Measurements from ENCODE around the gene RBM39. TPM values are rescaled to one million over a fixed set of nuclear protein-coding genes. Genes with fewer than 3 reads are reported as not detected.

Gene RBM39
- total and polyA plus RNA-seq, 2 of the 13 experiments (the other 11 are each of a cell fraction or from before 2014, with no cell fraction given), result 788 to 920 TPM

DNA sequence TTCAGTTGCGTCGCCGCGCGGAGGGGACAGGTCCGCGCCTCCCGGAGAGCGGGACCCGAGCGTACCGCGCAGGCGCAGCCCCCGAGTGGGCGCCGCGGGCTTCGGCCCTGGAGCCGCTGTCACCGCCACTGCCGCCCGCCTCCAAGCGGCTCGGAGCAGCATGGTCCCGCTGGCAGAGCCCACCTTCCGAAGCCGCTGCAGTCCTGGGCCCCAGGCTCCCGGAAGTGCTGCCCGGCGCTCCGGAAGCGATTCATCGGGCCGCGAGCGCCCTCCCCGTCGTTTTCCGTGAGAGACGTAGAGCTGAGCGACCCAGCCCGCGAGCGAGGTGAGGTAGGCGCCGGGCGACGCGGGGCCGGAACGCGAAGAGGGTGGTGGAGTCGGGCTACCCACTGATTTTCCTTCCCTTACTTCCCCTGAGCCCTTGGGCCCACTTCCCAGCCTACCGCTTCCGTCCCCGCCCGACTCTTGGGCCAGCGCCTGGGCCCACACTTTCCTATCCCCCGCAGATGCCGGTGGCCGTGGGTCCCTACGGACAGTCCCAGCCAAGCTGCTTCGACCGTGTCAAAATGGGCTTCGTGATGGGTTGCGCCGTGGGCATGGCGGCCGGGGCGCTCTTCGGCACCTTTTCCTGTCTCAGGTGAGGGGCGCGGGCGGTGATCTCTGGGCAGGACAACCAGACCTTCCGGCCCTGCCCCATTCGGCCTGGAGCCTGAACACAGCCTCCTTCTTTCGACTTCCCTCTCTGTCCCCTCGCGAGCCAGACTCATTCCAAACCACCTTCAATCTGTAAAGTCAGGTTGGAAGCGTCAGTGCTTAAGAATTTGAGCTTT is 42.7 kb downstream of the RBM39 start, which contains the start of the genes NFS1 and ROMO1 (continued):
- TF ChIP-seq, protein P1, sequence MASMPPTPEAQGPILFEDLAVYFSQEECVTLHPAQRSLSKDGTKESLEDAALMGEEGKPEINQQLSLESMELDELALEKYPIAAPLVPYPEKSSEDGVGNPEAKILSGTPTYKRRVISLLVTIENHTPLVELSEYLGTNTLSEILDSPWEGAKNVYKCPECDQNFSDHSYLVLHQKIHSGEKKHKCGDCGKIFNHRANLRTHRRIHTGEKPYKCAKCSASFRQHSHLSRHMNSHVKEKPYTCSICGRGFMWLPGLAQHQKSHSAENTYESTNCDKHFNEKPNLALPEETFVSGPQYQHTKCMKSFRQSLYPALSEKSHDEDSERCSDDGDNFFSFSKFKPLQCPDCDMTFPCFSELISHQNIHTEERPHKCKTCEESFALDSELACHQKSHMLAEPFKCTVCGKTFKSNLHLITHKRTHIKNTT (CRISPR knock-in tag; IDR thresholded peaks at IDR 0.05), result peak; percentile 90
- TF ChIP-seq ZNF761 (CRISPR knock-in tag; conservative IDR thresholded peaks at IDR 0.05), result peak; percentile 95
- TF ChIP-seq ZNF34 (CRISPR knock-in tag; IDR thresholded peaks at IDR 0.05; ENCODE audit: borderline replicate concordance), result peak; percentile 92
- TF ChIP-seq, protein P2, sequence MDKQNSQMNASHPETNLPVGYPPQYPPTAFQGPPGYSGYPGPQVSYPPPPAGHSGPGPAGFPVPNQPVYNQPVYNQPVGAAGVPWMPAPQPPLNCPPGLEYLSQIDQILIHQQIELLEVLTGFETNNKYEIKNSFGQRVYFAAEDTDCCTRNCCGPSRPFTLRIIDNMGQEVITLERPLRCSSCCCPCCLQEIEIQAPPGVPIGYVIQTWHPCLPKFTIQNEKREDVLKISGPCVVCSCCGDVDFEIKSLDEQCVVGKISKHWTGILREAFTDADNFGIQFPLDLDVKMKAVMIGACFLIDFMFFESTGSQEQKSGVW (CRISPR knock-in tag; IDR thresholded peaks at IDR 0.05; ENCODE audit: borderline replicate concordance), result peak; percentile 96; the same call in 1 of the 2 replicates
- TF ChIP-seq CBX2 (IDR thresholded peaks at IDR 0.05; ENCODE audit: low read depth, low read length), result no peak
- peak; percentile 96; the same call in 1 of the 2 replicates for TF ChIP-seq CBX2 (CRISPR knock-in tag; IDR thresholded peaks at IDR 0.05; ENCODE audit: low read depth)
- TF ChIP-seq CBFB (CRISPR knock-in tag; IDR thresholded peaks at IDR 0.05), result peak; percentile 98
- TF ChIP-seq HNRNPLL (IDR thresholded peaks at IDR 0.05; ENCODE audit: low read depth, low read length, poor library complexity, severe bottlenecking), result peak; percentile 96
- TF ChIP-seq ARID2 (CRISPR knock-in tag; IDR thresholded peaks at IDR 0.05; ENCODE audit: borderline replicate concordance), result peak; percentile 98; the same call in 1 of the 2 replicates
- no peak; the same call in 1 of the 2 replicates for TF ChIP-seq MYNN (CRISPR knock-in tag; IDR thresholded peaks at IDR 0.05; ENCODE audit: low read depth)
- TF ChIP-seq ZNF12 (CRISPR knock-in tag; IDR thresholded peaks at IDR 0.05), result peak; percentile 44
- peak; percentile 54; the same call in 1 of the 2 replicates for TF ChIP-seq ZNF543 (CRISPR knock-in tag; IDR thresholded peaks at IDR 0.05)
- TF ChIP-seq ZNF772 (CRISPR knock-in tag; IDR thresholded peaks at IDR 0.05), result peak; percentile 97
- peak; percentile 100 for TF ChIP-seq KMT2A (CRISPR knock-in tag; IDR thresholded peaks at IDR 0.05)
- peak; percentile 96 for TF ChIP-seq ZNF777 (CRISPR knock-in tag; IDR thresholded peaks at IDR 0.05)
- peak; percentile 88 for TF ChIP-seq ZNF232 (CRISPR knock-in tag; IDR thresholded peaks at IDR 0.05; ENCODE audit: borderline replicate concordance)
- peak; percentile 97 for TF ChIP-seq ZNF790 (CRISPR knock-in tag; IDR thresholded peaks at IDR 0.05; ENCODE audit: borderline replicate concordance)
- TF ChIP-seq, protein P3, sequence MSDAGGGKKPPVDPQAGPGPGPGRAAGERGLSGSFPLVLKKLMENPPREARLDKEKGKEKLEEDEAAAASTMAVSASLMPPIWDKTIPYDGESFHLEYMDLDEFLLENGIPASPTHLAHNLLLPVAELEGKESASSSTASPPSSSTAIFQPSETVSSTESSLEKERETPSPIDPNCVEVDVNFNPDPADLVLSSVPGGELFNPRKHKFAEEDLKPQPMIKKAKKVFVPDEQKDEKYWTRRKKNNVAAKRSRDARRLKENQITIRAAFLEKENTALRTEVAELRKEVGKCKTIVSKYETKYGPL (CRISPR knock-in tag; IDR thresholded peaks at IDR 0.05), result no peak; the same call in none of the 2 replicates
- TF ChIP-seq, protein P4, sequence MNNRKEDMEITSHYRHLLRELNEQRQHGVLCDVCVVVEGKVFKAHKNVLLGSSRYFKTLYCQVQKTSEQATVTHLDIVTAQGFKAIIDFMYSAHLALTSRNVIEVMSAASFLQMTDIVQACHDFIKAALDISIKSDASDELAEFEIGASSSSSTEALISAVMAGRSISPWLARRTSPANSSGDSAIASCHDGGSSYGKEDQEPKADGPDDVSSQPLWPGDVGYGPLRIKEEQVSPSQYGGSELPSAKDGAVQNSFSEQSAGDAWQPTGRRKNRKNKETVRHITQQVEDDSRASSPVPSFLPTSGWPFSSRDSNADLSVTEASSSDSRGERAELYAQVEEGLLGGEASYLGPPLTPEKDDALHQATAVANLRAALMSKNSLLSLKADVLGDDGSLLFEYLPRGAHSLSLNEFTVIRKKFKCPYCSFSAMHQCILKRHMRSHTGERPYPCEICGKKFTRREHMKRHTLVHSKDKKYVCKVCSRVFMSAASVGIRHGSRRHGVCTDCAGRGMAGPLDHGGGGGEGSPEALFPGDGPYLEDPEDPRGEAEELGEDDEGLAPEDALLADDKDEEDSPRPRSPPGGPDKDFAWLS (CRISPR knock-in tag; IDR thresholded peaks at IDR 0.05; ENCODE audit: borderline replicate concordance), result peak; percentile 96; the same call in 1 of the 2 replicates
- peak; percentile 98 for TF ChIP-seq NRL (CRISPR knock-in tag; IDR thresholded peaks at IDR 0.05; ENCODE audit: borderline replicate concordance)
- TF ChIP-seq ADNP (CRISPR knock-in tag; IDR thresholded peaks at IDR 0.05), result no peak
- peak; percentile 98 for TF ChIP-seq ELF3 (CRISPR knock-in tag; IDR thresholded peaks at IDR 0.05)
